HL-60 (cell line): Measurements from ENCODE around the gene MR1.
"Not testable (repeated sequence)": the region's sequence is repeated elsewhere in the genome, so short reads cannot be mapped to it uniquely, and the experiment has no call there.

Source experiments
- DNase-seq, 2 experiments: peaks; one replicate each; pipeline ENCODE4 v3.0.0-alpha.2; 2010 to 2020; ENCODE audit warnings: low read depth in 1 of 2, low spot score in 1 of 2
- H3K27ac ChIP-seq: fragments of 250-450 bp; sonication (Bioruptor Pico); replicated peaks from 2 replicates; pipeline ENCODE4 v1.5.1; 2020; ENCODE audit warnings: mild to moderate bottlenecking, moderate library complexity
- H3K27me3 ChIP-seq: fragments of 250-450 bp; sonication (Bioruptor Pico); 2 replicates; pipeline ENCODE4 v1.5.1; 2021; ENCODE audit warnings: mild to moderate bottlenecking, moderate library complexity; ENCODE audit not compliant: insufficient read depth, poor library complexity, severe bottlenecking
- H3K4me3 ChIP-seq: replicated peaks from 2 replicates; pipeline ENCODE4 v1.5.1; 2011; ENCODE audit warnings: mild to moderate bottlenecking, control low read depth, low read length; ENCODE audit not compliant: insufficient read depth
- GABPA ChIP-seq: IDR thresholded peaks from 2 replicates; pipeline ENCODE4 v1.6.1; 2012; ENCODE audit warnings: low read depth
- POLR2AphosphoS5 ChIP-seq: IDR thresholded peaks from 2 replicates; pipeline ENCODE4 v1.6.1; 2012; ENCODE audit warnings: low read depth
- SPI1 ChIP-seq: IDR thresholded peaks from 2 replicates; pipeline ENCODE4 v1.6.1; 2012; ENCODE audit warnings: low read depth, mild to moderate bottlenecking, borderline replicate concordance
- TF ChIP-seq, protein P1 (sequence below): IDR thresholded peaks from one replicate; pipeline ENCODE4 v1.5.1; 2011; ENCODE audit warnings: low read length, control low read depth, inconsistent platforms; ENCODE audit not compliant: insufficient read depth
- TF ChIP-seq, protein P2 (sequence below): IDR thresholded peaks from 2 replicates; pipeline ENCODE4 v1.6.1; 2012; ENCODE audit warnings: low read depth; ENCODE audit not compliant: insufficient replicate concordance

MR1 gene

DNA sequence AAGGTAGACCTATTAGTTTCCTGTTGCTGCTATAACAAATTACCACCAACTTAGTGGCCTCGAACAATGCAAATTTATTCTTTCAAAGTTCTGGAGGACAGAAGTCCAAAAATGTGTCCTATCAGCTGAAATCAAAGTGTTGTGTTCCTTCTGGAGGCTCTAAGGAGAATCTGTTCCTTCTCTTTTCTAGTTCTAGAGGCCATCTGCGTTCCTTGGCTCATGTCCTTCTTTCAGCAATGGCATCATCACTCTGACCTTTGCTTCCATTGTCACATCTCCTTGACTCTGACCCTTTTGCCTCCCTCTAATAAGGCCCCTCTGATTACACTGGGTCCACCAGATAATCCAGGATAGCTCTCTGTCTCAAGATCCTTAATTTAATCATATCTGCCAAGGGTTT lies 1.2 kb upstream of the MR1 start:
- DNase-seq = no peak
- Histone ChIP-seq H3K4me3 (no peak overlapping the region), H3K27ac (no peak overlapping the region), H3K27me3 (no peaks in the 10 kb centered on the region)
- TF ChIP-seq, protein P1, sequence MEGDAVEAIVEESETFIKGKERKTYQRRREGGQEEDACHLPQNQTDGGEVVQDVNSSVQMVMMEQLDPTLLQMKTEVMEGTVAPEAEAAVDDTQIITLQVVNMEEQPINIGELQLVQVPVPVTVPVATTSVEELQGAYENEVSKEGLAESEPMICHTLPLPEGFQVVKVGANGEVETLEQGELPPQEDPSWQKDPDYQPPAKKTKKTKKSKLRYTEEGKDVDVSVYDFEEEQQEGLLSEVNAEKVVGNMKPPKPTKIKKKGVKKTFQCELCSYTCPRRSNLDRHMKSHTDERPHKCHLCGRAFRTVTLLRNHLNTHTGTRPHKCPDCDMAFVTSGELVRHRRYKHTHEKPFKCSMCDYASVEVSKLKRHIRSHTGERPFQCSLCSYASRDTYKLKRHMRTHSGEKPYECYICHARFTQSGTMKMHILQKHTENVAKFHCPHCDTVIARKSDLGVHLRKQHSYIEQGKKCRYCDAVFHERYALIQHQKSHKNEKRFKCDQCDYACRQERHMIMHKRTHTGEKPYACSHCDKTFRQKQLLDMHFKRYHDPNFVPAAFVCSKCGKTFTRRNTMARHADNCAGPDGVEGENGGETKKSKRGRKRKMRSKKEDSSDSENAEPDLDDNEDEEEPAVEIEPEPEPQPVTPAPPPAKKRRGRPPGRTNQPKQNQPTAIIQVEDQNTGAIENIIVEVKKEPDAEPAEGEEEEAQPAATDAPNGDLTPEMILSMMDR = no peak
- no peak for TF ChIP-seq POLR2AphosphoS5
- TF ChIP-seq GABPA = no peak
- TF ChIP-seq, protein P2, sequence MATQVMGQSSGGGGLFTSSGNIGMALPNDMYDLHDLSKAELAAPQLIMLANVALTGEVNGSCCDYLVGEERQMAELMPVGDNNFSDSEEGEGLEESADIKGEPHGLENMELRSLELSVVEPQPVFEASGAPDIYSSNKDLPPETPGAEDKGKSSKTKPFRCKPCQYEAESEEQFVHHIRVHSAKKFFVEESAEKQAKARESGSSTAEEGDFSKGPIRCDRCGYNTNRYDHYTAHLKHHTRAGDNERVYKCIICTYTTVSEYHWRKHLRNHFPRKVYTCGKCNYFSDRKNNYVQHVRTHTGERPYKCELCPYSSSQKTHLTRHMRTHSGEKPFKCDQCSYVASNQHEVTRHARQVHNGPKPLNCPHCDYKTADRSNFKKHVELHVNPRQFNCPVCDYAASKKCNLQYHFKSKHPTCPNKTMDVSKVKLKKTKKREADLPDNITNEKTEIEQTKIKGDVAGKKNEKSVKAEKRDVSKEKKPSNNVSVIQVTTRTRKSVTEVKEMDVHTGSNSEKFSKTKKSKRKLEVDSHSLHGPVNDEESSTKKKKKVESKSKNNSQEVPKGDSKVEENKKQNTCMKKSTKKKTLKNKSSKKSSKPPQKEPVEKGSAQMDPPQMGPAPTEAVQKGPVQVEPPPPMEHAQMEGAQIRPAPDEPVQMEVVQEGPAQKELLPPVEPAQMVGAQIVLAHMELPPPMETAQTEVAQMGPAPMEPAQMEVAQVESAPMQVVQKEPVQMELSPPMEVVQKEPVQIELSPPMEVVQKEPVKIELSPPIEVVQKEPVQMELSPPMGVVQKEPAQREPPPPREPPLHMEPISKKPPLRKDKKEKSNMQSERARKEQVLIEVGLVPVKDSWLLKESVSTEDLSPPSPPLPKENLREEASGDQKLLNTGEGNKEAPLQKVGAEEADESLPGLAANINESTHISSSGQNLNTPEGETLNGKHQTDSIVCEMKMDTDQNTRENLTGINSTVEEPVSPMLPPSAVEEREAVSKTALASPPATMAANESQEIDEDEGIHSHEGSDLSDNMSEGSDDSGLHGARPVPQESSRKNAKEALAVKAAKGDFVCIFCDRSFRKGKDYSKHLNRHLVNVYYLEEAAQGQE = no peak
- TF ChIP-seq SPI1 = no peak

DNA sequence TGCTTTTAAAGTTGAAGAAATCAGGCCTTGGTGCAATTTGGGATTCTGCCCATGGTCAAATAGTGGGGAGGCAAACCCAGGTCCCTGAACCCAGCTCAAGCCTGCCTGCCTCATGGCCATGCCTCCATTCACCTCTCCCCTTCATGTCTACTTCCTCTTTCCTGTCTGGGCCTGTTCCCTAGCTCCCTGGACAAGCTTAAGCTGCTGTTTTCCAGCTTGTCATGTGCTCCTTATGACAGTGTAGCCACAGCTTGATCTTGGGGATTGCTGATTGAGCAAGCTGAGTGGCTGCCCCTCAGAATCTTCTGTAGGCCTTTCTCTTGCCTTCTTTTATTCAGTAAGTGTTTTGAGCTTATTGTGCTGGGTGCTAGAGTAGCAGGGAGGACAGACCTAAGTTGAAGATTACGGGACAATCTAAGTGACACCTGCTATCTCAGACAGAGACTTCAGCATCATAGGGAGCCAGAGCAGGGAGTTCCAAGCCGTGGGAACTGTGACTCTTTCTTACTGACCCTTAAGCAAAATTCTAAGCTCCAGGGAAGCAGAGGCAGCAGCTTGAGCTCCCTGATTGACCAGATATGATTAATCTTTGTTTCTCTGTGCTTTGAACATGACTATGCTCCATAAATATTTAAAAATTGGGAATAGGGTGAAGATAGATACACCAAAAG lies 520 bp upstream of the MR1 start:
- peak overlapping the region; percentile 59 for H3K4me3 ChIP-seq
- H3K27ac ChIP-seq = peak overlapping the region; percentile 89
- peak in 1 of 2 experiments; percentile 73 for DNase-seq

DNA sequence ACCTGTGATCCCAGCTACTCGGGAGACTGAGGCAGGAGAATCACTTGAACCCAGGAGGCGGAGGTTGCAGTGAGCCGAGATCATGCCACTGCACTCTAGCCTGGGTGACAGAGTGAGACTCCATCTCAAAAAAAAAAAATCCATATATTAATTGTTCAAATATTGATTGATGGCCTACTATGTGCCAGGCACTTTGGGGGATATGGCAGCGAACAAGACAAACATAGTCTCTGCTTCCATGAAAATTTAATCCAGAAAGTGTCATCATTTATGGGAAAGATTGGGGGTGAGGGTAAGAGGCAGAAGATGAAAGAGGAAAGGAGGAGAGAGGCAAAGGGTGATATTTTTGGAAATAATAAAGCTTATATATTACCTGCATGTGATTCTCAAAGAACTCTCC lies 1.4 kb downstream of the MR1 start:
- not testable (repeated sequence) for H3K27ac ChIP-seq, H3K27me3 ChIP-seq, DNase-seq, H3K4me3 ChIP-seq

More for the DNA sequence above, 520 bp upstream of the MR1 start:
- TF ChIP-seq, protein P1 = no peak
- TF ChIP-seq POLR2AphosphoS5 = peak; percentile 65
- peak; percentile 78; the same call in 1 of the 2 replicates for TF ChIP-seq SPI1
- no peaks in the 10 kb centered on the region for H3K27me3 ChIP-seq

DNA sequence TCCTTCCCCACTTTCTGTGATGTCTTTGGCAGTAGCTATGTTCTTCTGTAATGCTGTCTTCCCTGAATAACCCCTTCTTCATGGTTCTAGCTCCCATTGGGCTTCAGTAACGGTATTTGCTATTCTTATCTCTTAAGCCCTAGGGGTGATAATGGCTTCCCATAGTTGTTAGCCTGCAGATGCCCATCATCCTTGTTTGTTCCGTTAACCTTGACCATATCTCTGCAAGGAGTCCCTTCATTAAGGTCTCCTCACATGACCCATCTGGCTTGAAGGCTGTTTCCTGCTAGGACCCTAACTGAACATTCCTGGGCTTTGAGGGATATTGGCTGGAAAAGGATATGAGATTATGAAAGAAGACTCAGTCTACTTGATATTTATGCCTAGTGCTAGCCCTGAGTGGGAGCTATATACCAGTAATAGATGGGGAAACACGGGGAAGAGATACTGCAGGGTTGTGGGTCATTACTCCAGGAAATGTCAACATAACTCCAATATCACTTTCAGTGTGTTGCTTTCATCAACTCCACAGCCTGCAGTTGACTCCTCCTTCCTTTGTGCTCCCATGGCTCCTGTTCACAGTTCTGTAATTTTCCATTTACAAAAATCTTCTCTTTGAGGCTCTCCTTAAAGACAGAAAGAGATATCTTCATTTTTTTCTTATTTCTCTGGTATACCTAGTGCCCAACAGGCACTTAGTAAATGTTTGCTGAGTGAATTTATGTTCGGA lies 2.5 kb downstream of the MR1 start:
- DNase-seq = peak in 1 of 2 experiments; percentile 40

More for the DNA sequence above, 2.5 kb downstream of the MR1 start:
- H3K27me3 ChIP-seq = no peaks in the 10 kb centered on the region
- TF ChIP-seq POLR2AphosphoS5 (no peak), SPI1 (no peak), GABPA (no peak)
- TF ChIP-seq, protein P2 = no peak
- TF ChIP-seq, protein P1 = no peak
- H3K27ac ChIP-seq = no peak overlapping the region
- no peak overlapping the region for H3K4me3 ChIP-seq
